GM06990 (cell line): ENCODE data around the gene ZNF234.
A peak's percentile ranks its signal among the peaks of the same experiment; 100 is the strongest.

ENCODE experiments used
- DNase-seq: peaks from one replicate; pipeline ENCODE4 v3.0.0-alpha.2; 2011; ENCODE audit not compliant: insufficient read length; ENCODE audit errors: extremely low read depth
- H3K27me3 ChIP-seq: replicated peaks from 2 replicates; pipeline ENCODE4 v1.6.0; 2011; ENCODE audit warnings: low read length; ENCODE audit not compliant: control insufficient read depth, insufficient read depth
- H3K36me3 ChIP-seq: 2 replicates; pipeline ENCODE4 v1.5.1; 2011; ENCODE audit warnings: low read length; ENCODE audit not compliant: control insufficient read depth, insufficient read depth
- H3K4me3 ChIP-seq: replicated peaks from 2 replicates; pipeline ENCODE4 v1.5.1; 2011; ENCODE audit warnings: low read depth, mild to moderate bottlenecking, control low read depth, low read length
- TF ChIP-seq, protein P1 (sequence below): IDR thresholded peaks from 2 replicates; pipeline ENCODE4 v1.5.1; 2011; ENCODE audit warnings: low read length, control low read depth, mild to moderate bottlenecking, inconsistent platforms; ENCODE audit not compliant: insufficient read depth, poor library complexity, severe bottlenecking

ZNF234 gene

GRCh38 chr19:44141191-44142058, at the start of gene ZNF234:
Gene ZNF234 (plus strand): TSS chr19:44141554. CDS start chr19:44144633, 3,079 bp downstream.
- Histone ChIP-seq H3K36me3 (no peaks in the 10 kb centered on the region; the same call in 1 of the 2 replicates), H3K4me3 (peak within 1 kb of the TSS; percentile 82), H3K27me3 (no peaks in the 10 kb centered on the region)
- peak; percentile 68 for DNase-seq
- TF ChIP-seq, protein P1, sequence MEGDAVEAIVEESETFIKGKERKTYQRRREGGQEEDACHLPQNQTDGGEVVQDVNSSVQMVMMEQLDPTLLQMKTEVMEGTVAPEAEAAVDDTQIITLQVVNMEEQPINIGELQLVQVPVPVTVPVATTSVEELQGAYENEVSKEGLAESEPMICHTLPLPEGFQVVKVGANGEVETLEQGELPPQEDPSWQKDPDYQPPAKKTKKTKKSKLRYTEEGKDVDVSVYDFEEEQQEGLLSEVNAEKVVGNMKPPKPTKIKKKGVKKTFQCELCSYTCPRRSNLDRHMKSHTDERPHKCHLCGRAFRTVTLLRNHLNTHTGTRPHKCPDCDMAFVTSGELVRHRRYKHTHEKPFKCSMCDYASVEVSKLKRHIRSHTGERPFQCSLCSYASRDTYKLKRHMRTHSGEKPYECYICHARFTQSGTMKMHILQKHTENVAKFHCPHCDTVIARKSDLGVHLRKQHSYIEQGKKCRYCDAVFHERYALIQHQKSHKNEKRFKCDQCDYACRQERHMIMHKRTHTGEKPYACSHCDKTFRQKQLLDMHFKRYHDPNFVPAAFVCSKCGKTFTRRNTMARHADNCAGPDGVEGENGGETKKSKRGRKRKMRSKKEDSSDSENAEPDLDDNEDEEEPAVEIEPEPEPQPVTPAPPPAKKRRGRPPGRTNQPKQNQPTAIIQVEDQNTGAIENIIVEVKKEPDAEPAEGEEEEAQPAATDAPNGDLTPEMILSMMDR = no peak

DNA sequence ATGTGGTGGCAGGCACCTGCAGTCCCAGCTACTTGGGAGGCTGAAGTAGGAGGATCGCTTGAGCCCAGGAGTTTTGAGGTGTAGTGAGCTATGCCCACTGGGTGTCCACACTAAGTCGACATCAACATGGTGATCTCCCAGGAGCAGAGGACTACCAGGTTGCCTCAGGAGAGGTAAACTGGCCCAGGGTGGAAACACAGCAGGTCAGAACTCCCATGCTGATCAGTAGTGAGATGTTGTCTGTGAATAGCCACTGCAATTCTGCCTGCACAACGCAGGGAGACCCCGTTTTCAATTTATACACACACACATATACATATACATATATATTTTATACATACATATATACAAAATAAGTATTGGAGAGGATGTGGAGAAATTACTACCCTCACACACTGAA, 49.2 kb upstream of the ZNF234 start:
- TF ChIP-seq, protein P1 = no peak
- DNase-seq = no peak

GRCh38 chr19:44093931-44094765, 47.2 kb upstream of the ZNF234 start, which contains the start of gene ZNF224:
Gene ZNF224 (plus strand): TSS chr19:44094361. CDS start chr19:44097874, 3,513 bp downstream.
- Histone ChIP-seq H3K27me3 (no peaks in the 10 kb centered on the region), H3K4me3 (peak within 1 kb of the TSS; percentile 74), H3K36me3 (peaks cover 4% of the 10 kb centered on the region)
- DNase-seq = peak; percentile 85
- TF ChIP-seq, protein P1 = no peak

More for the DNA sequence above, 49.2 kb upstream of the ZNF234 start:
- Histone ChIP-seq H3K4me3 (no peak overlapping the region), H3K27me3 (no peaks in the 10 kb centered on the region), H3K36me3 (peaks cover 2% of the 10 kb centered on the region; the same call in 1 of the 2 replicates)

DNA sequence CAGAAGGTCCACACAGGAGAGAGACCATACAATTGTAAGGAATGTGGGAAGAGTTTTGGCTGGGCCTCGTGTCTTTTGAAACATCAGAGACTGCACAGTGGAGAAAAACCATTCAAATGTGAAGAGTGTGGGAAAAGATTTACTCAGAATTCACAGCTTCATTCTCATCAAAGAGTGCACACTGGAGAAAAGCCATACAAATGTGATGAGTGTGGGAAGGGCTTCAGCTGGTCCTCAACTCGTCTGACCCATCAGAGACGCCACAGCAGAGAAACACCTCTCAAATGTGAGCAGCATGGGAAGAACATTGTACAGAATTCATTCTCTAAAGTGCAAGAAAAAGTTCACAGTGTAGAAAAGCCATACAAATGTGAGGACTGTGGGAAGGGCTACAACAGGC, 33.6 kb upstream of the ZNF234 start:
- Histone ChIP-seq H3K4me3 (no peak overlapping the region), H3K36me3 (peaks cover 9% of the 10 kb centered on the region), H3K27me3 (no peaks in the 10 kb centered on the region)
- TF ChIP-seq, protein P1 = no peak
- no peak for DNase-seq

- Histone ChIP-seq H3K36me3 (peaks cover 9% of the 10 kb centered on the region), H3K27me3 (no peaks in the 10 kb centered on the region), H3K4me3 (no peak overlapping the region)
- TF ChIP-seq, protein P1 = no peak
- no peak for DNase-seq
Measured at GRCh38 chr19:44109458-44109857, 31.9 kb upstream of the ZNF234 start.
